Measurements from ENCODE around the gene UTRN.
A peak's percentile ranks its signal among the peaks of the same experiment; 100 is the strongest.

UTRN gene

DNA sequence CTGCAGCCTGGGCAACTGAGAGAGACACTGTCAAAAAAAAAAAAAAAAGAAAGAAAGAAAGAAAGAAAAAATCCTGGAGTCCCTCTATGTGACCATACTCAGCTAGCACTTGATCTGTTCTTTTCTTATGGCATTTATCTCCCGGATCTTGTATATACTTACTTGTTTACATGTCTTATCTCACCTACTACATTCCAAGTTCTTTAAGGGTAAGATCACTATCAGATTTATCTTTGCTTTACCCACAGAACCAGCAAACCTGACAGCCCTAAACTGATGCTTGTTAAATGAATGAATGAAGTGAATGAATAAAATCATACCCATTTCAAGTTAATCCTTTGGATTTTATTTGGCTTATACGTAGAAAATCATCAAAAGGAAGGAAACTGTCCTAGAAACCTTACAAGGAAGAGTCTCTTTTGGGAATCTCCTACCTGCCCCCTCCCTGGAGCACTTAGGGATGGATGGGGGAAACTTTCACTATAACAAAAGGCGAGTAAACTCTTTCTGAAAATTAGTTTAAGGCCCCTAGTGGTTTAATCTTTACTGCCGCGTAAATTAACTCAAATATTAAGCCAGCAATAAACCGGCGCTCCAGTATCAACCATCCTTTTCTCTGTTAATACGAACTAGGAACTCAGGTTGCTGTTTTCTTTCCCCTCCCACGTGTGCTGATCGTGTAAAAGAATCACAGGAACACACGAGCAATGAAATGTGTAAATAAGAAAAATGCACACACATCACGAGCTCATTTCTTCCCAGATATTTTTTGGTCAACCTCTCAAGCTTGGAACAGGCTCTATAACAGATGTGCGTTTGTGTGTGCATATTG, 1.3 kb upstream of the UTRN start:
- DNase-seq: peak; percentile 30

GRCh38 chr6:144284478-144284782, 705 bp upstream of the UTRN start:
- DNase-seq: no peak

- DNase-seq: no peak
Measured at GRCh38 chr6:144285548-144285797, 338 bp downstream of the UTRN start.

DNA sequence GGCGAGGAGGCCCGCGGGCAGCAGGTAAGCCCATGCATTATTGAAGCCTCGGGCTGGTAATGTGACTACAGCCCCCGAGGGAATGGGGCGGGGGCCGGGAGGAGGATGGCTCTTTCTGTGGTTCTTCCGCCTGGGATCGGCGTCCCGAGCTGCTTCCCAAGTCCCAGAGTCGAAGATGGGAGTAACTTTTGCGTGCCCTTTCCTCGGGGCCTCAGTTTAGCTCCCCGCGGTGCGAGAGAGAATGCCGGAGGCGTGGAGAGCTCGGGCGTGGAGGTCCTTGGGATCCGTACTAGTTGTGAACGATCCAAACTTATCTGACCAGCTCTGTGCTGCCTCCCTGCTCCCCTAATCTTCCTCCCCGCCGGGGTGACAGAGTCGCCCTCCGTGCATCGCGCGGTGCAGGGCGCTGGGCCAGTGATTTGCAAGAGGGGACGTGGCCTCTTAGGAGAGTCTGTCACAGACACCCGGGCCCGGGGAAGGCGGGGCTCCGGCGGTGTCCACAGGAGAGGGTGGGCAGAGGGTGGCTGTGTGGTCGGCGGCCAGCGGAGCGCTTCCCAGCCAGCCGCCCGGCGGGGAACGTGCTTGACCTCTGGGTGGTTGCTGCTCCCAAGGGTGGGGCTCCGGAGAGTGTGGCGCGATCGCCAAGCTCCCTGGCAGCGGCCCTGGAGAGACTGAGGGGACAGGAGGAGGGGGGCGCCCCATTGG, 815 bp downstream of the UTRN start:
- peak; percentile 60 for DNase-seq

- DNase-seq: peak; percentile 83
Measured at GRCh38 chr6:144286503-144287393, 1.6 kb downstream of the UTRN start.

GRCh38 chr6:144289006-144289405, 3.9 kb downstream of the UTRN start:
- no peak for DNase-seq

- no peak for DNase-seq
Measured at GRCh38 chr6:144292372-144292771, 7.2 kb downstream of the UTRN start.

DNA sequence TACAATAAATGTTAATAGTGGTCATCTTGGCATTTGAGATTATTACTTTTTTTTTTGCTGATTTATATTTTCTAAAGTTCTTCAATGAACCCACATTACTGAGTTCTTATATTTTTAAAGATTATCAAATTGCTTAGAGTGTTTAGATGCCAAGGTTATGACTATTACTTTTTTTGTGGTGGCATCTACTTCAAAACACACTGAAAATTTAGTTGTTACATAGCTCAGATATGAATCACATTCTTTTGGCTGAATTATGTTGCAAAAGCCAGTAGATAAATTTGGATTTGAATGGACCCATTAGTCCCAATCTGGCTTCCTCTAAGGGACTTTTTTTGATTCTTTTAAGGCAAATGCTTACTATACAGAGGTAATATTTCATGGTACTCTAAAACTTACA, 8.9 kb downstream of the UTRN start:
- peak; percentile 93 for DNase-seq

GRCh38 chr6:144295211-144295610, 10.1 kb downstream of the UTRN start:
- DNase-seq: peak; percentile 20

DNA sequence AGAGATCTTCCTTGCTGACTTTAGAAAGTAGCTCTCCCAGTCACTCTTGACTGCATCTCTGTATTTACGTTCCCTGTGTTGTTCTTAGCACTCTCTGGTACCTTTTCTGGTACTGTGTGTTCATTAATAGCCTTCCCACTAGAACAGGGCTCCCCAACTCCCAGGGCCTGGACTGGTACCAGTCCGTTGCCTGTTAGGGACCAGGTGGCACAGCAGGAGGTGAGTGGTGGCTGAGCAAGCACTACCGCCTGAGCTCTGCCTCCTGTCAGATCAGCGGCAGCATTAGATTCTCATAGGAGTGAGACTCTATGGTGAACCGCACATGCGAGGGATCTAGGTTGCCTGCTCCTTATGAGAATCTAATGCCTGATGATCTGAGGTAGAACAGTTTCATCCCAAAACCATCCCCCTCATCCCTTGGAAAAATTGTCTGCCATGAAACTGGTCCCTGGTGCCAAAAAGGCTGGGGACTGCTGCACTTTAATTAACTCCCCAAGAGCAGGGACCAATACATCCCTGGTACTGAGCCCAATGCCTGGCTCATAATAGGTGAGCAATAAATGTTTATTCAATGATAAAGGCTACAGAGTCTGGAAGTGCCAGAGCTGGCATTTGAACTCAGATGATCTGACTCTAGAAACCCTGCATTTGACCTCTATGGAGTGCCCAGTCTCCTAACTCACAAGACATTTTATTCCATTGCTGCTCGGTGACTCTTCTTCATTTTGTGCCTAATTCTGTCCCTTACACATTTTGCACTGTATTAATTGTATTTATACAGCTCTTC, 11.0 kb downstream of the UTRN start:
- no peak for DNase-seq

GRCh38 chr6:144296973-144297372, 11.8 kb downstream of the UTRN start:
- DNase-seq: no peak

DNA sequence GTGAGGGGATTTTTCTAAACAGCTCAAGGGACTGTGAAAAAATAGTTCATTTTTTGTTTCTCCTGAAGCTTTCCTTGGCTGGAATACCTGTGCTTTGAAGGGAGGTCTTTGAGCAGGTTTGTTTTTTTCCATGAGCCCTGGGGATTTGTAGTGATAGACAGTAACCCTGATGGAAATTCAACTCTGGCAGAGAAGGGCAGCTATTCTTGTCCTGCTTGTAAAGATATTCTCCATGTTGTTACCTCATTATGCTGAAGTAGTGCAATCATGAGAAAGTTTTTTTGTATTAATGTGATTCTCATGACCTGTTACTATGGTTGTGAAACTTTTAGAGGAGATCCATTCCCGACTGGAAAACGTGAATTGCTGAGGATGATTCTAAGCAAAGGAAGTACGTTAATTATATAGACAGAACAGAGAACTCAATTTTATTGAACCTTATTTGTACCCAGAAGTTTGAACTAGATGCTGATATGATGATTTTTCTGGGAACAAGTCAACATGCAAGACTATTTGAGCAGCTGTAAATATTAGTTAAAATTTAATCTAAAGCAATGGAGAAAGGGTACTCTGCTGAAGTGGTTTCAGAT, 12.5 kb downstream of the UTRN start:
- no peak for DNase-seq

DNA sequence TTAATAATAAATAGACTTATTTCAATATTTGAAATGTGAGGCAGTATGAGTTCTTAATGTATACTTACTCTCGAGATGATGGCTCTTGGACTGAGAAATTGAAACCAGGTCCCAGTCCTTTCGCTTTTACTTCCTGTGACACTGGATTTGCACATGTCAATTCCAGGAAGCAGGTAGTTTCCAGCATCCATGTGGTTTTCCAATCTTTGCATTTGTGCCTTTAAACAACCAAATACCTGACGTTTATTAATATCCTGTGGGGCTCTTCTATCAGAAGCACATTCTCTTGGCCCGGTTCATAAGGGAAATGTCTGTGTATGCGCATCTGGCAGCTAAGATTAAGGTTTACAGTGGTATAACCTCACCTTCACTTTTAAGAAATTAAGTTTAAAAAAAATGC, 13.1 kb downstream of the UTRN start:
- DNase-seq: no peak

DNA sequence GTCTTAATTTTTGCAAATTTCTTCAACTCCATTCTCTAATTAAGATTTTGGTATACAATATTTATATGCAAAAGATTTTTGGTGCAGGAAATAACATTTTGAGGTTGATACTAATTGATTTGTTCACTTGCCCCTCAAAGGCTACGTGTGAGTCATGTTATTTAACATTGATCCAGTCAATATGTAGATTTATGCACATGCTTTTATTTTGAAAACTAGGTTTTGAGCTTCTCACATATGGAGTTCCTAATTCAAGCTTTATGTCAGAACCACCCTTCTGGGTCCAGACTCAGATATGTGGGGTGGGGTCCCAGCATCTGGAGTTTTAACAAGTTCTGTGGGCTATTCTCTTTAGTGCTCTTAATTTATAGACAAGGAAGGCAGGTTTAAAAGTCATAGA, 13.8 kb downstream of the UTRN start:
- no peak for DNase-seq

DNA sequence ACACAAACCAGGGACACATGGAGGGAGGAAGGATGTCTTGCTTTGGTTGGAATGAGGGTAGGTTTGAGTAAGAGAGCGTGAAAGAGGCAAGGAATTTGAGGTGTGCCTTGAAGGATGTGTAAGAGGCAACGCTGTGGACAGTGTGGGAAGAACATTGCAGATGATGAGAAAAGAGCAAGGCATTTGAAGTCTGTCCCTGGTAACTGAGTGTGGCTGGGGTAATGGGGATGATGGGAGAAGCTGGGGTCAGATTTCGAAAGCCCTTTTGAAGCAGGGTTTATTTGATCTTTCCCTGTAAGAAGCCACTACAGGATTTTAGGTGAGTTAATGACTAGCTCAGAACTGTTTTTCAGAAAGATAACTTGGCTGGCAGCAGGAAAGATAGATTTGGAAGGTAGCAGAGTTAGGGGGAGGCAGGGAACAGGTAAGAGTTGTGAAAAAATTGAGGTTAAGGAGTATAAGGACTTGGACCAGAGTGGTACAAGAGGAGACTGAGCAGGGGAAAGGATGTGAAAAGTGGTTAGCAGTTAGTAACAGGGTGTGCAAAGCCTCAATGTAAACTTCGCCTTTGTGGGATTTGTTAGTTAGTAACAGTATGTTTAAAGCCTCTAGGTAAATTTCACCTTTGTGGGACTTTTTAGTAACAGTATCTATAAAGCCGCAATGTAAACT, 17.7 kb downstream of the UTRN start:
- DNase-seq: no peak

GRCh38 chr6:144304223-144304848, 19.2 kb downstream of the UTRN start:
- DNase-seq: no peak

- DNase-seq: no peak
Measured at GRCh38 chr6:144305567-144305966, 20.4 kb downstream of the UTRN start.

DNA sequence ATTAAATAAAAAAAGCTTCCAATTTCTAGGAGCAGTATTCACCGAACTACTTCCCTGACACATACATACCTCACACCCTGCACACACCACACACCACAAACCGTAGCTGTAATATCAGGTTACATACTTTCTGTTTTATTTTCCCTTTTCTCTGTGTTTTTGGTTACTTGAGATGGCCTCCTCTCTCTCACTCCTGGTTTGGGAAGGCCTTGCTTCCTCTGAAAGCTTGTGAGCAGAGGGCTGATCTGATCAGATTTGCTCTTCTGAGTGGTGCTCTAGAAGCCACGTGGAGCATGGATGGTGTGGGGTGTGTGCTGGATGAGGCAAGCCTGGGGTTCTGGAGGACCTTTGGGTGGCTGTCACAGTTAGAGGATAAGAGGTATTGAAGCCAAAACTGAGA, 20.9 kb downstream of the UTRN start:
- DNase-seq: peak; percentile 72

DNA sequence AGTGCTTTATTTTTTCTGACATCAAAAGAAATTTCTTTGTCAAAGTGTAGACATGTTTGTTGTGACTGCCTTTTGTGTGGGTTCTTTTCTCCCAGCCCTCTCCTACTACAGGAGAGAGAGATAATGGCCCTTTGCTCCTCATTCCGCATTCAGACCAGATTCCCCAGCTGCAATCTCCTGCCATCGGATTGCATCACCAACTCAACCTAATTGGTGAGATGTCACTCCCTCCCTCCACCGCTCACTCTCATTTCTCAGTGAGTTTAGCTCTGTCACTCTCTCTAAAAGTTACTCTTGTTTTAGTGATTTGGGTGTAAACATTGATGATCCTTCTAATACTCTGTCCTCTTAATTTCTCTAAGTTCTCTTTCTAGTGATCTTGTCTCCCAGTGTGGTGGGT, 22.7 kb downstream of the UTRN start:
- DNase-seq: no peak

DNA sequence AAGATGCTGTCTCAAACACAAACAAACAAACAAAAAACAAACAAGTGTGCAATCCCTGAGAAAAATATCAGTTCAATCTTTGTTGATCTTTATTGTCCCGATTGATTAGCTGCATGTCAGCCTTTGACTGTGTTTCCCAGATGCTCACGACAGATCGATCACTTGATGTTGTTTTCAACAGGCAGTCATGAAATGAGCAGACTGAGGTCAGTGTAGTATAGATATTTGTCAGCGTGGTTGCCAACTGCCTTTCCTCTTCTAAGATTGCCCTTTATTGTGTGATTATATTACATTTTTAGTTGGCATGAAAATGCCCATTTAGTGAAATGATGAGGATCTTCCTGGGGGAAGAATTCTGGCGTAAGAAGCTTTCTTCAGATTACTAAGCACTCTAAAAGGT, 25.6 kb downstream of the UTRN start:
- DNase-seq: no peak

- DNase-seq: no peak
Measured at GRCh38 chr6:144311361-144311760, 26.2 kb downstream of the UTRN start.
